ENCODE results near the gene UBAC2.
"Not testable (repeated sequence)": the region's sequence is repeated elsewhere in the genome, so short reads cannot be mapped to it uniquely, and the experiment has no call there.

UBAC2 gene

DNA sequence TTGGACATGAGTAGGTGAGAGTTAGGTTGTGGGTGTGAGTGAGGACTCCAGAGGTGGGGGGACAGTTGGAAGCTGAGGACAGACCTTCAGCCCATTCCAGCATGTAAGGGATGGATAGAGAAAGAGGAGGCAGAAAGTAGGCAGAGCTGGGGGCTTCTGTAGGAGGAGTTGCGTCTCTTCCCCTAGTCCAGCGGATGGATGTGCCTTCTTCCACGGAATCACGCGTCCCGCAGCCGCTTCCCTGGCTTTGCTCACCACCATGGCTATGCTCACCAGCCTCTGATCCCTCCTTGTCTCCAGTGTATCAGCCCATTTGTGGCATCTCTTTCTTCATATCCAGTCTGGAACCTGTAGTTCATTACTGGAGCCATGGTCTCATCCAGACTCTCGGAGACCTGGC is 5.6 kb downstream of the UBAC2 start:
- POLR2A ChIA-PET: no interaction called here
- TF ChIP-seq, protein P1, sequence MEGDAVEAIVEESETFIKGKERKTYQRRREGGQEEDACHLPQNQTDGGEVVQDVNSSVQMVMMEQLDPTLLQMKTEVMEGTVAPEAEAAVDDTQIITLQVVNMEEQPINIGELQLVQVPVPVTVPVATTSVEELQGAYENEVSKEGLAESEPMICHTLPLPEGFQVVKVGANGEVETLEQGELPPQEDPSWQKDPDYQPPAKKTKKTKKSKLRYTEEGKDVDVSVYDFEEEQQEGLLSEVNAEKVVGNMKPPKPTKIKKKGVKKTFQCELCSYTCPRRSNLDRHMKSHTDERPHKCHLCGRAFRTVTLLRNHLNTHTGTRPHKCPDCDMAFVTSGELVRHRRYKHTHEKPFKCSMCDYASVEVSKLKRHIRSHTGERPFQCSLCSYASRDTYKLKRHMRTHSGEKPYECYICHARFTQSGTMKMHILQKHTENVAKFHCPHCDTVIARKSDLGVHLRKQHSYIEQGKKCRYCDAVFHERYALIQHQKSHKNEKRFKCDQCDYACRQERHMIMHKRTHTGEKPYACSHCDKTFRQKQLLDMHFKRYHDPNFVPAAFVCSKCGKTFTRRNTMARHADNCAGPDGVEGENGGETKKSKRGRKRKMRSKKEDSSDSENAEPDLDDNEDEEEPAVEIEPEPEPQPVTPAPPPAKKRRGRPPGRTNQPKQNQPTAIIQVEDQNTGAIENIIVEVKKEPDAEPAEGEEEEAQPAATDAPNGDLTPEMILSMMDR (IDR thresholded peaks at IDR 0.05; ENCODE audit: insufficient read depth, low read length, missing control alignments): no peak
- CTCF ChIA-PET: interaction anchor here (1.2 to 1.6 kb wide), 2 partner anchors 30 to 60 kb away, joined by 6 to 8 read pairs; no protein-coding TSS in a partner anchor
- H3K4me3 ChIP-seq (ENCODE audit: low read depth, low read length): no peak overlapping the region
- DNase-seq (ENCODE audit: low read depth, low spot score): no peak

DNA sequence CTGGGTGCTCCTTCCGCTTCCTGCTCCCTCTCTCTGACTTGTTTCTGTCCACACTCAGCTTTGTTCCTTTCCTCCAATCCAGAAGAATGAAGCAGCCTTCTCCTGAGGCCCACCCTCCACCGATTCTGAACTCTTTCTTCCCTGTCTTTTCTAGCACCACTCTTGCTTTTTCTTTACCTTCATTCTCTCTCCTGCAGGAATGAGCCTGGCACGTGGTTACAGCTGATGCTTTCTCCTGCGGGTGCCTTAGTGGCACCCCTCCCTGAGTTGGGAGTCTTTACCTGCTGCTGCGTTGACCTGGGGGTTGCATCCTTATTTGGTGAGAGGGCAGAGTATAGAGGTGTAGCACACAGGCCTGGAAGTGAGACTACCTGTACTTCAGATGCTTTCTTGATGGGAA is 6.2 kb downstream of the UBAC2 start:
- CTCF ChIA-PET: interaction anchor here (1.2 to 1.6 kb wide), 2 partner anchors 30 to 59 kb away, joined by 6 to 8 read pairs; no protein-coding TSS in a partner anchor
- TF ChIP-seq, protein P1 (IDR thresholded peaks at IDR 0.05; ENCODE audit: insufficient read depth, low read length, missing control alignments): no peak
- no peak overlapping the region for H3K4me3 ChIP-seq (ENCODE audit: low read depth, low read length)
- no peak for DNase-seq (ENCODE audit: low read depth, low spot score)
- POLR2A ChIA-PET: no interaction called here

DNA sequence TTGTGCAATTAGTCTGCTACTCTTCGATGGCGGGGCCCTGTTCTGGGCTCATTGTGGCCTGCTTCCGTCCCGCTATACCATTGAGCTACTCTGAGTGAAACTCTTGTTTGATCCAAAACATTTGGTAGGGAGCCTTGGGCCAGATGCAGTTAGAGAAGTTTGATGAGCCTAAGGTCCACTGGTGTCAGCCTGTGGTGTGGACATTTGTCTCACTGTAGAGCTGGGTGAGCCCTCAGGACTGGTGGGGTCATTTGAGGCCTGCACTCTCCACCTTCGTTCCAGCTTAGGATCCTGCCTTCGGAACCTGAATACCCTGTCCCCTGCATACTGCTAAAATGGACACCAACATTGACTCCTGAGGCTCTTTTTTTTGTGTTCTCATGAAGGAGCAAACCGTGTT is 6.9 kb downstream of the UBAC2 start:
- POLR2A ChIA-PET: no interaction called here
- CTCF ChIA-PET: interaction anchor here (1.6 kb wide), 1 partner anchor 58 kb away, joined by 8 read pairs; no protein-coding TSS in a partner anchor
- DNase-seq (ENCODE audit: low read depth, low spot score): no peak
- no peak overlapping the region for H3K4me3 ChIP-seq (ENCODE audit: low read depth, low read length)
- TF ChIP-seq, protein P1 (IDR thresholded peaks at IDR 0.05; ENCODE audit: insufficient read depth, low read length, missing control alignments): no peak

DNA sequence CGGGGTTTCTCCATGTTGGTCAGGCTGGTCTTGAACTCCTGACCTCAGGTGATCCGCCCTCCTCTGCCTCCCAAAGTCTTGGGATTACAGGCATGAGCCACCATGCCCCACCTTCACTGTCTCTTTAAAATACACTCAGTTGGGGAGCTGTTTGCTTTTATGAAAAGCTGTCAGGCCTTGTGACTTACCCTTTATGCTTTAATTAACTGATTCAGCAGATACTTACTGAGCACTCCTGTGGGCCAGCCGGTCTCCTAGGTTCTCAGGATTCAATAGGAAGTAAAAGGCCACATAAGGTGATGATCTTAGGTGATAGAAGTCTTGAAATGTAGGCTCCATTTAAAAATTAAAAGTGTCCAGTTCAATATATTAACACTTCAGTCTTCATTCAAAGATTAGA is 7.5 kb downstream of the UBAC2 start:
- POLR2A ChIA-PET: no interaction called here
- no peak overlapping the region for H3K4me3 ChIP-seq (ENCODE audit: low read depth, low read length)
- TF ChIP-seq, protein P1 (IDR thresholded peaks at IDR 0.05; ENCODE audit: insufficient read depth, low read length, missing control alignments): no peak
- DNase-seq (ENCODE audit: low read depth, low spot score): no peak
- CTCF ChIA-PET: interaction anchor here (1.1 to 2.0 kb wide), 2 partner anchors 58 to 228 kb away, joined by 5 read pairs; no protein-coding TSS in a partner anchor

DNA sequence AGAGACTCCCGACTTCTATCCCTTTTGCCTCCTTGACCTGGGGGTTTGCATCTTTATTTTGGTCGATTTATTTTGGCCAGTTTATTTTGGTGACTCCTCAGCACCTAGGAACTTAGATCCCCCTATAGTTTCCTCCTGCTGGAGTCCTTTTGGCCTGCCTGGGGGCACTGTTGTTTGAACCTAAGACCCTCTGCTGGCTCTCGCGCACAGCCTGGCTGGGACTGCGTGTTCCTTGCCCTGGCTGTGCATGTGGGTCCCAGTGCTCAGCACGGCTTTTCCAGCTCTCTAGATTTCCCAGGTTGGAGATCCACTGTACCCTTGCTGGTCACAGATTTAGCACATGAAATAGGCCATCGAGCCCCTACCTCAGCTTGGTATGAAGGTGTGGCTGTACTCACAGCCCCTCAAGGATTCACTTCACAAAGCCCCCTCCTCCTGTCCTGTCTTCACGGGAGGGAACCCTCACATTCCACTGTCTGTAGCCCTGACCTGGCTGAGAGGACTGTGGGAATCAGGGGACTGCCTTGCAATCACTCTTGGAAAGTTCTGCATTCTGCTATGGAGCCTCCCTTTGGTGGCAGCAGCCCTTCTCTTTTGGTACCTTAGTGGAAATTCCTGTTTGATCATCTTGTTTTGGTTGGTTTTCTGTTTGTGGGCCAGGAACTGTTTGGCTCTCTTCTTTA is 8.3 kb downstream of the UBAC2 start:
- POLR2A ChIA-PET: no interaction called here
- no peak for DNase-seq (ENCODE audit: low read depth, low spot score)
- CTCF ChIA-PET: interaction anchor here (1.0 to 2.0 kb wide), 4 partner anchors 32 to 228 kb away, joined by 3 to 5 read pairs (median 4); no protein-coding TSS in a partner anchor
- TF ChIP-seq, protein P1 (IDR thresholded peaks at IDR 0.05; ENCODE audit: insufficient read depth, low read length, missing control alignments): no peak
- H3K4me3 ChIP-seq (ENCODE audit: low read depth, low read length): no peak overlapping the region

DNA sequence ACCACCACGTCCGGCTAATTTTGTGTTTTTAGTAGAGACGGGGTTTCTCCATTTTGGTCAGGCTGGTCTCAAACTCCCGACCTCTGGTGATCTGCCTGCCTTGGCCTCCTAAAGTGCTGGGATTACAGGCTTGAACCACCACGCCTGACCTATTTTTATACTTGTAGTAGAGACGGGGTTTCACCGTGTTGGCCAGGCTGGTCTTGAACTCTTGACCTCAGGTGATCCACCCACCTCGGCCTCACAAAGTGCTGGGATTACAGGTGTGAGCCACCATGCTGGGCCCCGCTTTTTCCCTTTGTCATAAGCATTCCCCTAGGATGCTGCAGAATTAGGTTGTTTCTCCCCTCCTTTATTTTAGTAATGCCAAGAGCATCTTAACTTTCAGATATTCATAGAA is 10.0 kb downstream of the UBAC2 start:
- CTCF ChIA-PET: interaction anchor here (1.6 to 2.2 kb wide), 2 partner anchors 9 to 59 kb away, joined by 4 to 6 read pairs; no protein-coding TSS in a partner anchor
- H3K4me3 ChIP-seq (ENCODE audit: low read depth, low read length); DNase-seq (ENCODE audit: low read depth, low spot score); POLR2A ChIA-PET: not testable (repeated sequence)

Data from AG04449 (cell line).